Esophagus muscularis mucosa (tissue), 4 donors: Measurements from ENCODE around the gene CD2AP.
"Not testable (repeated sequence)": the region's sequence is repeated elsewhere in the genome, so short reads cannot be mapped to it uniquely, and the experiment has no call there.

Experiments used
- CTCF ChIP-seq, 3 experiments: fragments of 200-600 bp in 2 of 3; fragments of 450-650 bp in 1 of 3; sonication (generic) in 2 of 3; IDR thresholded peaks; one replicate each; pipeline ENCODE4 v1.5.1; 2017 to 2019; ENCODE audit warnings: antibody characterized with exemption in 3 of 3, mild to moderate bottlenecking in 2 of 3, moderate library complexity in 1 of 3
- EP300 ChIP-seq: sonication (generic); formaldehyde crosslinking; IDR thresholded peaks from one replicate; pipeline ENCODE4 v1.6.1; 2017; ENCODE audit warnings: antibody characterized with exemption
- POLR2A ChIP-seq: fragments of 450-650 bp; IDR thresholded peaks from one replicate; pipeline ENCODE4 v1.6.1; 2017; ENCODE audit warnings: antibody characterized with exemption, moderate library complexity, mild to moderate bottlenecking, low read depth
- POLR2AphosphoS5 ChIP-seq, 2 donors: sonication (generic); formaldehyde crosslinking; IDR thresholded peaks; one replicate each; pipeline ENCODE4 v1.6.1; 2017; ENCODE audit warnings: antibody characterized with exemption in 2 of 2

GRCh38 chr6:47553243-47553642 lies 75.7 kb downstream of the CD2AP start:
- not testable (repeated sequence) for TF ChIP-seq CTCF (IDR thresholded peaks at IDR 0.05); POLR2A; POLR2AphosphoS5 (IDR thresholded peaks at IDR 0.05); EP300
